ENCODE results near the gene PIH1D1. TPM values are rescaled to one million over a fixed set of nuclear protein-coding genes. Genes with fewer than 3 reads are reported as not detected.

Gene PIH1D1
- total and polyA plus RNA-seq, 2 of the 8 experiments (the other 6 are each of a cell fraction or from before 2014, with no cell fraction given), result 146 to 195 TPM

GRCh38 chr19:49463960-49464740 is 12.5 kb upstream of the PIH1D1 start:
- Histone ChIP-seq H4K8ac (ENCODE audit: extremely low read depth, insufficient read depth, low read length) (no peak overlapping the region), H2BK15ac (ENCODE audit: low read length) (no peak overlapping the region), H3K18ac (ENCODE audit: extremely low read depth, low read length) (no peak overlapping the region), H2BK20ac (ENCODE audit: low read length) (no peak overlapping the region), H4K5ac (ENCODE audit: insufficient read length, low read depth, low read length) (no peak overlapping the region), H3K14ac (ENCODE audit: insufficient read length) (no peak overlapping the region), H2BK12ac (ENCODE audit: low read depth, low read length) (no peak overlapping the region), H2AFZ (ENCODE audit: low read length) (no peak overlapping the region), H3K27me3 (replicated peaks in 1 of 4; ENCODE audit: control insufficient read depth in 3 of 4, extremely low read depth in 1 of 4, insufficient read depth in 3 of 4, low read length in 3 of 4) (no peaks in the 10 kb centered on the region), H2AK5ac (ENCODE audit: low read depth, low read length) (no peak overlapping the region), H3K23me2 (ENCODE audit: low read depth, low read length) (no peaks in the 10 kb centered on the region), H3K27ac (ENCODE audit: low read depth, low read length) (no peak overlapping the region), H3K9ac (replicated peaks in 1 of 4; ENCODE audit: extremely low read depth in 1 of 4, low read depth in 3 of 4, low read length in 3 of 4) (no peak overlapping the region), H4K20me1 (replicated peaks in 1 of 2; ENCODE audit: control insufficient read depth in 1 of 2, insufficient read depth in 2 of 2, low read length in 2 of 2) (no peaks in the 10 kb centered on the region), H3K36me3 (ENCODE audit: control insufficient read depth in 2 of 4, insufficient read depth in 4 of 4, low read length in 3 of 4) (peaks cover 0 to 17% (median 6%) of the 10 kb centered on the region in 4 experiments; a peak in 4 of 8 replicates), H3K9me3 (ENCODE audit: insufficient read depth in 2 of 2, low read depth in 1 of 2, low read length in 1 of 2) (no peaks in the 10 kb centered on the region), H4K91ac (replicated peaks; ENCODE audit: insufficient read length, low read length) (no peak overlapping the region), H3K4me1 (replicated peaks in 1 of 4; ENCODE audit: control insufficient read depth in 3 of 4, insufficient read depth in 4 of 4, low read length in 3 of 4) (peaks cover 0 to 8% (median 2%) of the 10 kb centered on the region in 4 experiments; a peak in 6 of 7 replicates), H3K4me2 (ENCODE audit: insufficient read depth in 1 of 2, low read depth in 2 of 2, low read length in 2 of 2) (no peak overlapping the region), H3K4me3 (ENCODE audit: extremely low read depth in 1 of 4, insufficient read depth in 2 of 4, low read depth in 3 of 4, low read length in 4 of 4) (no peak overlapping the region), H3K4ac (replicated peaks; ENCODE audit: insufficient read length, low read depth, low read length) (no peak overlapping the region), H2BK5ac (ENCODE audit: low read depth, low read length) (no peak overlapping the region), H3K79me1 (ENCODE audit: low read depth, low read length) (no peaks in the 10 kb centered on the region; the same call in 1 of the 2 replicates), H2BK120ac (replicated peaks; ENCODE audit: low read depth, low read length) (no peak overlapping the region), H3K56ac (replicated peaks; ENCODE audit: insufficient read length, low read depth, low read length) (no peak overlapping the region), H3K23ac (ENCODE audit: insufficient read length) (no peak overlapping the region), H3K79me2 (ENCODE audit: control insufficient read depth in 1 of 2, insufficient read depth in 2 of 2, low read length in 2 of 2) (no peaks in the 10 kb centered on the region)
- DNase-seq (ENCODE audit: low read depth in 1 of 2, low spot score in 2 of 2), result no peak
- no peak for FAIRE-seq
- ChIA-PET CTCF (ENCODE audit: partially characterized antibody) (interaction anchor here (0.6 to 2.4 kb wide), 4 partner anchors 10 to 1093 kb away, joined by 3 to 8 read pairs (median 4); partner anchors contain the start of gene FLT3LG), POLR2A (ENCODE audit: partially characterized antibody) (interaction anchor here (0.6 to 4.2 kb wide), 6 partner anchors 8 to 92 kb away, joined by 3 to 17 read pairs (median 6); partner anchors contain the start of genes ALDH16A1 and RPL13A)
- WGBS, 2 experiments (ENCODE audit: extremely low coverage in 1 of 2, insufficient coverage in 1 of 2, insufficient read length in 1 of 2, insufficient replicate concordance in 2 of 2, low coverage in 1 of 2, low lambda C conversion rate in 2 of 2, missing lambda C conversion rate in 1 of 2), result 96% methylated on average over 19 of the region's 39 CpGs; no CpG with 5 or more reads in 1 of the 2 experiments
- TF ChIP-seq SIRT6 (IDR thresholded peaks at IDR 0.05; ENCODE audit: low read length) (no peak), KDM5A (IDR thresholded peaks at IDR 0.05; ENCODE audit: low read length) (no peak), MAFK (IDR thresholded peaks at IDR 0.05; ENCODE audit: low read depth, low read length) (no peak), EZH2 (IDR thresholded peaks at IDR 0.05; ENCODE audit: low read depth, low read length, severe bottlenecking) (no peak), TEAD4 (IDR thresholded peaks at IDR 0.05; ENCODE audit: low read depth, low read length) (no peak), HDAC2 (IDR thresholded peaks at IDR 0.05; ENCODE audit: borderline replicate concordance in 1 of 2, low read depth in 2 of 2, low read length in 2 of 2) (no peak), FOSL1 (IDR thresholded peaks at IDR 0.05; ENCODE audit: insufficient read depth, low read depth, low read length) (no peak), CHD1 (IDR thresholded peaks at IDR 0.05; ENCODE audit: low read depth, low read length) (no peak), ATF3 (IDR thresholded peaks at IDR 0.05; ENCODE audit: insufficient read depth, low read depth, low read length) (no peak), RNF2 (IDR thresholded peaks at IDR 0.05; ENCODE audit: borderline replicate concordance, low read depth, low read length, missing control alignments, poor library complexity, severe bottlenecking) (no peak), SP1 (IDR thresholded peaks at IDR 0.05; ENCODE audit: low read depth, low read length) (no peak)

All from H1 (cell line).